H54 (cell line): Measurements from ENCODE around the gene HOXD1.

Experiments
- DNase-seq: peaks from one replicate; pipeline ENCODE4 v3.0.0; 2011; ENCODE audit warnings: low spot score, mixed read lengths; ENCODE audit not compliant: insufficient read length
- FAIRE-seq: peaks from 3 replicates; lab custom pipeline; 2011; peaks lifted over from hg19 to GRCh38; lab: Jason Lieb, UNC
- POLR2A ChIP-seq: IDR thresholded peaks from 2 replicates; pipeline ENCODE4 v1.6.1; 2011; ENCODE audit warnings: low read depth, mild to moderate bottlenecking, low read length

The HOXD1 gene

DNA sequence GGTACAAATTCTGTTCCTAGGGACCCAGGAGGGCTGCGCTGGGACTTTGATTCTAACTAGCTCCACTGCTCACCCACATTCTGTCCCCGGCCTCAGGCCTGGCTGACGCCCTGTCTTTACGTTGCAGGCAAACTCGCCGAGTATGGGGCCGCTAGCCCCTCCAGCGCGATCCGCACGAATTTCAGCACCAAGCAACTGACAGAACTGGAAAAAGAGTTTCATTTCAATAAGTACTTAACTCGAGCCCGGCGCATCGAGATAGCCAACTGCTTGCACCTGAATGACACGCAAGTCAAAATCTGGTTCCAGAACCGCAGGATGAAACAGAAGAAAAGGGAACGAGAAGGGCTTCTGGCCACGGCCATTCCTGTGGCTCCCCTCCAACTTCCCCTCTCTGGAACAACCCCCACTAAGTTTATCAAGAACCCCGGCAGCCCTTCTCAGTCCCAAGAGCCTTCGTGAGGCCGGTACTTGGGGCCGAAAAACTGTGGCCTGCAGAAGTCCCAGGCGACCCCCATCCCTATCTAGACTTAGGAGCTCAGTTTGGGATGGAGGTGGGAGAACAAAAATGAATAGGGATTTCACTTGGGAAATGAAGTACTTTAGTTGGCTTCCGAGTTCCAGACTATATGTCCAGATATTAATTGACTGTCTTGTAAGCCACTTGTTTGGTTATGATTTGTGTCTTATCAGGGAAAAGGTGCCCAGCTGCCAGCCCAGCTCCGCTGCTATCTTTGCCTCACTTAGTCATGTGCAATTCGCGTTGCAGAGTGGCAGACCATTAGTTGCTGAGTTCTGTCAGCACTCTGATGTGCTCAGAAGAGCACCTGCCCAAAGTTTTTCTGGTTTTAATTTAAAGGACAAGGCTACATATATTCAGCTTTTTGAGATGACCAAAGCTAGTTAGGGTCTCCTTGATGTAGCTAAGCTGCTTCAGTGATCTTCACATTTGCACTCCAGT is 1.5 kb downstream of the HOXD1 start:
- no peak for DNase-seq
- FAIRE-seq: no peak
- TF ChIP-seq POLR2A: no peak

DNA sequence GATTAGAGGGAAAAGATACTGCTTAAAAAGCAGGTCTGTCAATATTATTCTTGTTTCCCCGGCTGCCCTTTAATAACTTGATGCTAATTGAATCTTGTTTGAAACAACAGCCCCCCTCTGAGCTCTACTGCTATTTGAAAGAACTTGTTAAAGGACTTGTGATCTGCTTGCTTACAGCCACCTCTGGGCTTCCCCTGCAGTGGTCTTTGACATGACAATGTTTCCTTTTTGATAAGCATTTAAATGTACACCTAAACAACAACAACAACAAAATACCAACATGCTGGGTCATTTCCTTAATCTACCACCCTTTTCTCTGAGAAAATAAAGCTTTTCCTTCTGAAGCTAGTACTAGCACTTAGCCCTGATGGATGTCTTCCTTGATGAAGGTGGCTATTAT is 3.9 kb downstream of the HOXD1 start:
- TF ChIP-seq POLR2A: no peak
- no peak for DNase-seq
- FAIRE-seq: no peak

DNA sequence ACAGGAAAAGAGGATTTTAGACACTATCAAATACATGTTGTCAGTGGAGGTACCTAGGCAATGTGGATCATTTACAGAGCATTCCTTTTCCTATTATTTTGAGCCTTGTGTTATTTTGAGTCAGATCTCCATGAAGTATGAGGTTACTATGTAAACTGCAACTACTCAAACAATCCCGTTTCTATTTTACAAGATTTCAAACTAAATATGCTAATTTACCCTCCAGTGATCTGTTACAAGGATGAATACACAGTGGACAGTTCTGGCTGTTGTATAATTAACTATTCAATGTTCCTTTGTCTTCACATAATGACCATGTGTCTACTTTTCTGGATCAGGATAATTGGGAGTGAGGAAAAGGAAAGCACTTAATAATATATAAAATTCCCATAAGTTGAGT is 4.6 kb downstream of the HOXD1 start:
- FAIRE-seq: no peak
- DNase-seq: no peak
- no peak for TF ChIP-seq POLR2A

DNA sequence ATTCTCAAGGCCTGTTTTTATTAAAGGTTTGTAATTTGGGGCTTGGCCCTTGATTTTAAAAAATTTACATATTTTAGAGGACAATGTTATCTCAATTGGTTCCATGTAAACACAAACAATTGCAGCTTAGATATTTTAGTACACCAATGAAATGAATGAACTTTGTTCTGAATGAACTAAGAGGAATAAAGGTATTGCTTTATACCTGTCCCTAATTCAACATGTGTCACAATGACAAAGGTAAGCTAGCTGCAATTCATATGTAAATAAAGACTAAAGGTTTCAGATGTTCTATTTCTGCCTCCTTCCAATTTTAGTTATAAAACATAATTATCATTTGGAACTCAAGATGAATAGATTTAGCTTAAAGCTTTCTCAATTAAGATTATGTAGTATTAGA is 11.4 kb downstream of the HOXD1 start:
- DNase-seq (no peak), FAIRE-seq (no peak)
- TF ChIP-seq POLR2A: no peak

DNA sequence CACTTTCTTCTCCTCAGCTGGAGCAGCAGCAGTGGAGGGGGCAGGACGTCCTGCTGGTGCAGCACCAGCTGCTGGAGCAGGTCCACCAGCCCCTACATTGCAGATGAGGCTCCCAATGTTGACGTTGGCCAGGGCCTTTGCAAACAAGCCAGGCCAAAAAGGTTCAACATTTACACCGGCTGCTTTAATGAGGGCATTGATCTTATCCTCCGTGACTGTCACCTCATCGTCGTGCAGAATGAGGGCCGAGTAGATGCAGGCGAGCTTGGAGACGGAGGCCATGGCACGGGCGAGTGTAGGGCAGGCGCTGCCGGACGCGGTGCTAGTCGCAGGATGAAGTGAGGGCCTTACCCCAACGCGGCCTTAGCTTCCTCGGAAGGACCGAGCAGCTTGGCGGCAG is 12.5 kb downstream of the HOXD1 start:
- no peak for TF ChIP-seq POLR2A
- FAIRE-seq (no peak), DNase-seq (no peak)

DNA sequence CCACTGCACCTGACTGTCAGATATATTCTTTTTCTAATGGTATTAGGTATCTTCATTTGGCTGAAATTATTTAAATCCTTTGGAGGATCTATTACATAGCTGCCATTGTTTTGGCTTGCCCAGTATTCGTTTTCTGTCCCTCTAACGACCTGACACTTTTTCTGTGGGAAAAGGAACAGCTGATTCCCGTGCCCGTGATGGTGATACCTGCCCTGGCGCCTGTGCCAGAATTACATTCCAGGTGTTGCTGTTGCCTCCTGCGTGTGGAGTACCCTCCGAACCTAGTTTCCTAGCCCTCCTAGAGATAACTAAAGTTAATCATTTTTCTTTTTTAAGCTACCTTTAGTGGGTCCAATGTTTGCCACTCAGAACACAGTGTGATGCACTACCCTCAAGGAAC is 14.0 kb downstream of the HOXD1 start:
- no peak for TF ChIP-seq POLR2A
- no peak for FAIRE-seq
- DNase-seq: no peak

DNA sequence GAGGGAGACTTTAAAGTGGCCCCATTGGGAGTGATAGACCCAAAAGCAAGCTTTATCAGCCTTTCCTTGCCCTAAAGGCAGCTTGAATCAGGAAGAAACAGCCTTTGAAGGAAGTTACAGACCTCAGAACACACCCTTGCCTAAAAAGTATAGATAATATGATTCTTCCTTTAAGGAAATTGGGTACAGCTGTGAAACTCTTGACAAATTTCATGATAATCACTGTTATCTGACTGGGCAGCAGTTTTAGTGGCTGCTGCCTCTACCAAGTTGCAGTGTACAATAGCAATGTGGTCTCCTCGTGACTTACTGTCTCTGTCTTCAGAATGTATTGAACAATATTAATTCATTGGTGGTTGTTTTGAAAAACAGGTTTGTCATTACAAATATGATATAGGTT is 16.7 kb downstream of the HOXD1 start:
- DNase-seq (no peak), FAIRE-seq (no peak)
- TF ChIP-seq POLR2A: no peak

DNA sequence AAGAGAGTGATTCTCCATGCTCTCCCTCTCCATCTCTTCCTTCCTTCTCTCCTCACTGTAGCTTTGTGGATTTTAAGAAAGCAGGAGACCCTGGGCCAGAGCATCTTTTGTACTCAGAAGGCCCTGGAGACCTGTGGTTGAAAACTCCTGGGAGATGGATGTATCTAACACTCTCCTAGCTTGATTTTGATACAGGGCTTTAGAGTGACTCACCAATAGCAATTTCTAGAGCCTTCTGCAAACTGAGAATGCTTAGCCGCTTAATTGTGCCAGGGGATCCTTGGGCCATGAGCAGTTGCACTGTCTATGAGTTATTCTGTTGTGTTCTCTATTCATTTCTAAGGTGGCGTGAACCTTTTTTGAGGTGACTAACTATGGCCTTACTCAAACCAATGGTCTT is 17.7 kb downstream of the HOXD1 start:
- no peak for FAIRE-seq
- no peak for DNase-seq
- no peak for TF ChIP-seq POLR2A

DNA sequence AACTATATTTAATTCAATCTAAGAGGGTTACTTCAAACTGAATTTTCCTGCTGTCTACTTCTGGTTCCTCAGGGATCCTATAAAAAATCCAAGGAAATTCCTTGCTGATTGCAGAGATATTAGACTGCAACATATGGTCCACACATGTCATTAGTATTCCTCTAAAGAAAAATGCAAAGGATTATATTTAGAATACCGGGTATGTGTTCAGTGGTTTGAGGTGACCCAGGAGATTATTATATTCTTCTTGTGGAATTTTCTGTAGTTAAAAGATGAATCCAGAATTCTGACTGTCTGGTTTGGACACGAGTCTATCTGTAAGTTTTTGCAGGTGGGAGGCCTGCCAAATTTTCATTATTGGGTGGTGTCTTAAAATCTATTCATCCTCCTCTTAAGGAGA is 18.2 kb downstream of the HOXD1 start:
- FAIRE-seq: no peak
- no peak for TF ChIP-seq POLR2A
- DNase-seq: no peak

DNA sequence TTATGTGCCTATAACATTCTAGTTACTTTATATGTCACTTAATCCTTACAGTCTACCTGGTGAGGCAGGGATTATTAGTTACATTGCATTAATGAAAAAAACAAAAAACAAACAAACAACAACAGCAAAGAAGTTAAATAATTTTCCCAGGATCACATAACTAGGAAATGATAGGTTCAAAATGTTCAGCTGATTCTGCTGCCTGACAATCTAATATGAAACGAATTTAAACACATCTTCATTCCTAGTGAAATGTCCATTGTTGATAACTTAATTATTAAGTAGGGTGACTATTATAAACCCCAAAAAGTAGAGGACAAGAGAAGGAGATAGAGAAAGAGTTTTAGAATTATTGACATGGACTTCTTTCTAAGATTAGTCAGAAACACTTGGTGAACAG is 22.6 kb downstream of the HOXD1 start:
- TF ChIP-seq POLR2A: no peak
- DNase-seq (no peak), FAIRE-seq (no peak)

DNA sequence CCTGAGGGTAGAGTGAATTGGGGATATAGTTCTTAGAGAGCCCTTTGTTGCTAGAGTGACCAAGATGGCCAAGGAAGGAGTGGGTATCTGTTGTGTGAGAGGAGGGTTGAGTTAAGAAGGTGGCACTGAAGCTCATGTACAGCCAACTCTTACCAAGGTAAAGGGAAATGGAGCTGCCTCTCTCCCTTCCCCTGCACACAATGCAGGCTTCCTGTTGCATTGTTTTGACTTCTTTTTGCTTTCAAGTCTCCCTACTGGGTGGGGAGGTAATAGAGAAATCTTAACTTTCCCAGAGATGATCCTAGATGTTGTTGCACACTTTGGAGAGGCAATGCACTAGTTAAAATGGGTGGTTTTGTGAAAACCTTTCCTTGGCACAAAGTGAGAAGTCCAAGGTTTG is 23.8 kb downstream of the HOXD1 start:
- FAIRE-seq: peak; percentile 64
- no peak for TF ChIP-seq POLR2A

DNA sequence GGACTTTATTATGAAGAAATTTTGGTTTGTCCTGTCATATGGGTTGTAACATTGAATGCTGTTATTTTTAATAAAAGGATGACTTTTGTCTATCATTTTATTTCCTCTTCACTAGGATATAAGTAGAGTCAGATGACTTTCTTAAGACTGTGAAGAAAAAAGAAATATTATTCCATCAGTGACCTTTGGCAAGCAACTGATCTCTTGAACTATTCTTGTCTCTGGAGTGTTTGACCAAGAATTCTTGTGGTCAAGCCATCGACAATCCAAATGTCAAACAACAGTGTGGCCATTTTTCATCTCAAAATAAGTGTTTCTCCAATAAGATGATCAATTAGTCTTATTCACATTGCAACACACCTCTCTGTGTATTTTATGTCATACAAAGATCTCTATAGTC is 24.9 kb downstream of the HOXD1 start:
- no peak for FAIRE-seq
- no peak for DNase-seq
- no peak for TF ChIP-seq POLR2A

More for the DNA sequence above, 23.8 kb downstream of the HOXD1 start:
- no peak for DNase-seq

DNA sequence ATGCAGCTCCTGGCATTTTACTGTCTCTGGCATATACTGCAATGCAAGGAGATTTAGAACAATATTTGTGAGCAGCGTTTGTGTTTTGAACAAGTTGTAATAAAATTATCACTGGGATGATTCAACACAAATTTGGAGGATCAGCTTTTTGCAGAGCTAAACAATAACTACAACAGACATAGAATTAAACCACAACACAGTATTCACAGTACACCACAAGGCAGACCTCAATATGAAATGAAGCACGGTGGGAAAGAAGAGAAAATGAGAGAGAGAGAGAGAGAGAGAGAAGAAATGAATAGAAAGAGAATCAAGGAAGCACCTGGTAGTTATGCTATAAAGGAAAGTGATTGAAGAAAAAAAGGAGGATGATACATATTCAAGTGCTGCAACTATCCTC is 39.4 kb downstream of the HOXD1 start:
- no peak for TF ChIP-seq POLR2A
- FAIRE-seq (no peak), DNase-seq (no peak)

DNA sequence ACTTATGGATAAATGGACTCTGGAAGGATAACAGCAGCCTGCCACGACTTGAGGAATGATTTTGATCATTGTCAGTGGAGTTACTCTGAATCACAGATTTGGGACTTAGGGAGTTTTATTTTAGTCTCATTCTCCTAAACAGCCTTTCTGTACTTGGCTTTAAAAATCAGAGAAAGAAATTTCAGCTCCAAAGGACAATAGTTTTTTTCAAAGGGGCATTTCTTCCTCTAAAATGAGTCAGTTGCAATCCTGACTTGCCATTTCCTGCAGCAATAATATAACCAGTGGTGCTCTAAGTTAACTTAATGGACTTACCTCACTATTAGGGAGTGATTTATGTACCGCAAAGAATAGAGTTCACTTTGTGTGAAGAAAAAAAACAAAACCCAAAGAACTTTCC is 45.7 kb downstream of the HOXD1 start:
- no peak for FAIRE-seq
- no peak for TF ChIP-seq POLR2A
- peak; percentile 4 for DNase-seq

DNA sequence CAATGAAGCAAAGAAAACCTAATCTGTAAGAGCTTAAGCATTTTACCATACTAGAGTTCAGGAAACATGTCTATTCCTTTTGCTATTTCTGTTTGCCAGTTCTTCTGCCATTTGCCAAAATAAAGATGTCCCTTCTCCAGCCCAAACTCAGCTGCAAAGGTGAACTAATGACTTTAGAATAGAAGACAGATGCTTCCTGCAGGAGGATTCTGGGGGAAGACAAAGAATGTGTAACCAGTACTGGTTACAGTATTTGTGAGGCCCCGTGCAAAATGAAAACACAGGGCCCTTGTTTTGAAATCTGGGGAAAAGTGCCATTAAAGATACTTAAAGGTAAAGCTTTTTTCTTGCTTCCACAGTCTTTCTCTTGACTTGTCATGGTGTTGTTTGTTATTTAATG is 46.5 kb downstream of the HOXD1 start:
- no peak for FAIRE-seq
- DNase-seq: no peak
- no peak for TF ChIP-seq POLR2A
